ENCODE measurements around the gene SAC3D1.

The SAC3D1 gene

DNA sequence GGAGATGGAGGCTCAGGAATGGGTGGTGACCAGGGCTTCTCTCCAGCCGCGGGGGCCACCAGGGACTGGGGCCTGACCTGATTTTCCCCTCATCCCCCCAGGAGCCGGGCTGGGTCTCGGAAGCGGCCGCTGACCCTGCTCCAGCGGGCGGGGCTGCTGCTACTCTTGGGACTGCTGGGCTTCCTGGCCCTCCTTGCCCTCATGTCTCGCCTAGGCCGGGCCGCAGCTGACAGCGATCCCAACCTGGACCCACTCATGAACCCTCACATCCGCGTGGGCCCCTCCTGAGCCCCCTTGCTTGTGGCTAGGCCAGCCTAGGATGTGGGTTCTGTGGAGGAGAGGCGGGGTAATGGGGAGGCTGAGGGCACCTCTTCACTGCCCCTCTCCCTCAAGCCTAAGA lies 46.8 kb downstream of the SAC3D1 start:
- DNase-seq (ENCODE audit: low spot score), result no peak

DNA sequence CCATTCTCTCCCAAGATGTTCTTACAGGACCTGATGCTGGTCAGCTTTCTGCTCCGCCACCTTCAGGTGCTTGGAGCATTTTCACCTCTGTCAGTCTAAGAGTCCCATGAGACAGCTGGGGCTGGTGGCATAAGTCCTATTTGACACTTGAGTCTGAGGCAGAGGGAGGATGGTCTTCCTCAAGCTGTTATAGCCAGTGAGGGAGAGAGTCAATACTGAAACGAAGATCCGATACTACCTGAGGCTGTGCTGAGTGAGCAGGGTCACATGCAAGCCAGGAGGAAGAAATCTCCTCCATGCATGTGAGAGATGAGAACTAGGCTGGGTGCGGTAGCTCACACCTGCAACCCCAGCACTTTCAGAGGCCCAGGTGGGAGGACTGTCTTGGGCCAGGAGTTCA lies 48.6 kb downstream of the SAC3D1 start:
- no peak for DNase-seq (ENCODE audit: low spot score)

DNA sequence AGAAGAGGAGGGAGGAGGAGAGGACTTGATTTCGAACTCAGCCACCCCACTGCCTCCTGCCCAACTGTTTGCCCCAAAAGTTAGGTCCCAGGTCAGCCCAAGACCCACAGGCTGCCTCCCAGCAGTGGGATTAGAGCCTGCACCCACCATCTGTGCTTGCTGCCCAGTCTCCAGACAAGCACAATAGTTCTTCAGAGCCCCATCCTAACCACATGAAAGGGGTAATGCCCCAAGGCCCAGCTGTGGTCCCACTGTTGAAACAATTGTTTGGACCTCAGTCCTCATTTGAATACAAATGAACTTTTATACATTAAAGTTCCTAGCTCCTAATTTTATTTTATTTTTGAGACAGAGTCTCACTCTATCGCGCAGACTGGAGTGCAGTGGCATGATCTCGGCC lies 49.6 kb downstream of the SAC3D1 start:
- DNase-seq (ENCODE audit: low spot score), result no peak

Data from hematopoietic multipotent progenitor cell treated with erythropoietin and hydrocortisone succinate and interleukin-3 and kit ligand, for 15 days (in vitro differentiated cells).